ENCODE data around the gene CIDEC. TPM values are rescaled to one million over a fixed set of nuclear protein-coding genes. Genes with fewer than 3 reads are reported as not detected.

Gene CIDEC
- total and polyA plus RNA-seq, 4 donors, result 0.08 TPM; not detected in 3

- Histone ChIP-seq H3K27me3 (ENCODE audit: control insufficient read depth in 3 of 3, insufficient read depth in 3 of 3, low read length in 2 of 3) (no peaks in the 10 kb centered on the region), H3K4me3 (no peak overlapping the region), H3K27ac (ENCODE audit: low read depth in 1 of 2, low read length in 1 of 2) (no peak overlapping the region), H3K9me3 (ENCODE audit: control insufficient read depth in 4 of 4, insufficient read depth in 3 of 4, low read length in 3 of 4) (no peaks in the 10 kb centered on the region), H3K9ac (ENCODE audit: insufficient read depth in 1 of 2, low read length in 2 of 2) (no peak overlapping the region), H3K36me3 (ENCODE audit: control insufficient read depth in 4 of 4, insufficient read depth in 4 of 4, low read length in 4 of 4) (peaks cover 0 to 39% (median 32%) of the 10 kb centered on the region in 4 donors), H3K4me1 (ENCODE audit: control insufficient read depth in 5 of 5, insufficient read depth in 5 of 5, low read length in 5 of 5) (no peaks in the 10 kb centered on the region)
- 88 to 89% methylated on average over 18 of the region's 18 CpGs for whole genome bisulfite sequencing, 2 donors
- ATAC-seq (ENCODE audit: insufficient read depth, low FRiP score), result no peak
- no peak for DNase-seq
- no peak for TF ChIP-seq CTCF (IDR thresholded peaks at IDR 0.05; ENCODE audit: control extremely low read depth, extremely low read depth)
Observed at GRCh38 chr3:9834520-9835380, 45.3 kb downstream of the CIDEC start.

- no peak for TF ChIP-seq CTCF (IDR thresholded peaks at IDR 0.05; ENCODE audit: control extremely low read depth, extremely low read depth)
- Histone ChIP-seq H3K9me3 (ENCODE audit: control insufficient read depth in 4 of 4, insufficient read depth in 3 of 4, low read length in 3 of 4) (no peaks in the 10 kb centered on the region), H3K27me3 (ENCODE audit: control insufficient read depth in 3 of 3, insufficient read depth in 3 of 3, low read length in 2 of 3) (no peaks in the 10 kb centered on the region), H3K27ac (ENCODE audit: low read depth in 1 of 2, low read length in 1 of 2) (no peak overlapping the region), H3K4me3 (no peak overlapping the region), H3K36me3 (ENCODE audit: control insufficient read depth in 4 of 4, insufficient read depth in 4 of 4, low read length in 4 of 4) (peaks cover 3 to 40% (median 37%) of the 10 kb centered on the region in 4 donors), H3K4me1 (ENCODE audit: control insufficient read depth in 5 of 5, insufficient read depth in 5 of 5, low read length in 5 of 5) (no peaks in the 10 kb centered on the region), H3K9ac (ENCODE audit: insufficient read depth in 1 of 2, low read length in 2 of 2) (no peak overlapping the region)
- DNase-seq, result no peak
- 94 to 95% methylated on average over 9 of the region's 9 CpGs for WGBS, 2 donors
- no peak for ATAC-seq (ENCODE audit: insufficient read depth, low FRiP score)
Observed at GRCh38 chr3:9833078-9833477, 47.0 kb downstream of the CIDEC start.

- Histone ChIP-seq H3K9me3 (ENCODE audit: control insufficient read depth in 4 of 4, insufficient read depth in 3 of 4, low read length in 3 of 4) (no peaks in the 10 kb centered on the region), H3K36me3 (ENCODE audit: control insufficient read depth in 4 of 4, insufficient read depth in 4 of 4, low read length in 4 of 4) (peaks cover 3 to 44% (median 36%) of the 10 kb centered on the region in 4 donors), H3K27me3 (ENCODE audit: control insufficient read depth in 3 of 3, insufficient read depth in 3 of 3, low read length in 2 of 3) (no peaks in the 10 kb centered on the region), H3K4me3 (no peak overlapping the region), H3K27ac (ENCODE audit: low read depth in 1 of 2, low read length in 1 of 2) (no peak overlapping the region), H3K9ac (ENCODE audit: insufficient read depth in 1 of 2, low read length in 2 of 2) (no peak overlapping the region), H3K4me1 (ENCODE audit: control insufficient read depth in 5 of 5, insufficient read depth in 5 of 5, low read length in 5 of 5) (no peaks in the 10 kb centered on the region)
- WGBS, 2 donors, result 93 to 97% methylated on average over 3 of the region's 3 CpGs
- no peak for ATAC-seq (ENCODE audit: insufficient read depth, low FRiP score)
- TF ChIP-seq CTCF (IDR thresholded peaks at IDR 0.05; ENCODE audit: control extremely low read depth, extremely low read depth), result no peak
- DNase-seq, result no peak
Observed at GRCh38 chr3:9831253-9831652, 48.8 kb downstream of the CIDEC start.
